ENCODE data around the gene CHD1.

Gene CHD1

GRCh38 chr5:98827588-98828284, 101.1 kb downstream of the CHD1 start:
- TF ChIP-seq EZH2phosphoT487 (IDR thresholded peaks at IDR 0.05; ENCODE audit: low read length): no peak
- TF ChIP-seq, protein P1, sequence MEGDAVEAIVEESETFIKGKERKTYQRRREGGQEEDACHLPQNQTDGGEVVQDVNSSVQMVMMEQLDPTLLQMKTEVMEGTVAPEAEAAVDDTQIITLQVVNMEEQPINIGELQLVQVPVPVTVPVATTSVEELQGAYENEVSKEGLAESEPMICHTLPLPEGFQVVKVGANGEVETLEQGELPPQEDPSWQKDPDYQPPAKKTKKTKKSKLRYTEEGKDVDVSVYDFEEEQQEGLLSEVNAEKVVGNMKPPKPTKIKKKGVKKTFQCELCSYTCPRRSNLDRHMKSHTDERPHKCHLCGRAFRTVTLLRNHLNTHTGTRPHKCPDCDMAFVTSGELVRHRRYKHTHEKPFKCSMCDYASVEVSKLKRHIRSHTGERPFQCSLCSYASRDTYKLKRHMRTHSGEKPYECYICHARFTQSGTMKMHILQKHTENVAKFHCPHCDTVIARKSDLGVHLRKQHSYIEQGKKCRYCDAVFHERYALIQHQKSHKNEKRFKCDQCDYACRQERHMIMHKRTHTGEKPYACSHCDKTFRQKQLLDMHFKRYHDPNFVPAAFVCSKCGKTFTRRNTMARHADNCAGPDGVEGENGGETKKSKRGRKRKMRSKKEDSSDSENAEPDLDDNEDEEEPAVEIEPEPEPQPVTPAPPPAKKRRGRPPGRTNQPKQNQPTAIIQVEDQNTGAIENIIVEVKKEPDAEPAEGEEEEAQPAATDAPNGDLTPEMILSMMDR (IDR thresholded peaks at IDR 0.05; ENCODE audit: low read length): no peak
- no peak for TF ChIP-seq EZH2 (optimal IDR thresholded peaks at IDR 0.05; ENCODE audit: low read depth, low read length)
- H2AFZ ChIP-seq (ENCODE audit: low read length): no peak overlapping the region
- no peak overlapping the region for H3K9ac ChIP-seq (ENCODE audit: low read length)
- no peak overlapping the region for H3K27ac ChIP-seq (ENCODE audit: low read length)
- H3K4me2 ChIP-seq (ENCODE audit: low read depth, low read length): no peak overlapping the region
- no peak overlapping the region for H3K4me3 ChIP-seq (ENCODE audit: low read length)
- no peaks in the 10 kb centered on the region for H3K4me1 ChIP-seq (ENCODE audit: low read length)
- no peaks in the 10 kb centered on the region for H3F3A ChIP-seq (ENCODE audit: insufficient read depth, low read length)
- no peaks in the 10 kb centered on the region for H3K27me3 ChIP-seq (replicated peaks; ENCODE audit: insufficient read depth, low read length)
- H3K9me3 ChIP-seq (replicated peaks; ENCODE audit: insufficient read depth, low read length): no peaks in the 10 kb centered on the region
- no peaks in the 10 kb centered on the region for H3K36me3 ChIP-seq (replicated peaks; ENCODE audit: insufficient read depth, low read length)
- no peaks in the 10 kb centered on the region for H3K79me2 ChIP-seq (ENCODE audit: low read length)
- no peaks in the 10 kb centered on the region for H4K20me1 ChIP-seq (ENCODE audit: insufficient read depth, low read length)
- DNase-seq: no peak
- H3K9me2 ChIP-seq (replicated peaks; ENCODE audit: insufficient read depth, low read length): no peaks in the 10 kb centered on the region

- DNase-seq: peak; percentile 15
- no peak overlapping the region for H3K27ac ChIP-seq (ENCODE audit: low read length)
- H3K79me2 ChIP-seq (ENCODE audit: low read length): no peaks in the 10 kb centered on the region
- H3K36me3 ChIP-seq (replicated peaks; ENCODE audit: insufficient read depth, low read length): no peaks in the 10 kb centered on the region
- no peak overlapping the region for H3K4me3 ChIP-seq (ENCODE audit: low read length)
- H2AFZ ChIP-seq (ENCODE audit: low read length): no peak overlapping the region
- no peaks in the 10 kb centered on the region for H4K20me1 ChIP-seq (ENCODE audit: insufficient read depth, low read length)
- H3K27me3 ChIP-seq (replicated peaks; ENCODE audit: insufficient read depth, low read length): no peaks in the 10 kb centered on the region
- H3K4me2 ChIP-seq (ENCODE audit: low read depth, low read length): no peak overlapping the region
- H3K9ac ChIP-seq (ENCODE audit: low read length): no peak overlapping the region
- TF ChIP-seq, protein P1 (IDR thresholded peaks at IDR 0.05; ENCODE audit: low read length): peak; percentile 38
- TF ChIP-seq EZH2phosphoT487 (IDR thresholded peaks at IDR 0.05; ENCODE audit: low read length) (no peak), EZH2 (optimal IDR thresholded peaks at IDR 0.05; ENCODE audit: low read depth, low read length) (no peak)
- no peaks in the 10 kb centered on the region for H3F3A ChIP-seq (ENCODE audit: insufficient read depth, low read length)
- no peaks in the 10 kb centered on the region for H3K4me1 ChIP-seq (ENCODE audit: low read length)
- no peaks in the 10 kb centered on the region for H3K9me3 ChIP-seq (replicated peaks; ENCODE audit: insufficient read depth, low read length)
- no peaks in the 10 kb centered on the region for H3K9me2 ChIP-seq (replicated peaks; ENCODE audit: insufficient read depth, low read length)
Observed at GRCh38 chr5:98827161-98827560, 101.6 kb downstream of the CHD1 start.

- TF ChIP-seq, protein P1 (IDR thresholded peaks at IDR 0.05; ENCODE audit: low read length): no peak
- TF ChIP-seq EZH2phosphoT487 (IDR thresholded peaks at IDR 0.05; ENCODE audit: low read length): no peak
- no peak for TF ChIP-seq EZH2 (optimal IDR thresholded peaks at IDR 0.05; ENCODE audit: low read depth, low read length)
- H3K4me1 ChIP-seq (ENCODE audit: low read length): no peaks in the 10 kb centered on the region
- H3K9me3 ChIP-seq (replicated peaks; ENCODE audit: insufficient read depth, low read length): no peaks in the 10 kb centered on the region
- no peaks in the 10 kb centered on the region for H3K9me2 ChIP-seq (replicated peaks; ENCODE audit: insufficient read depth, low read length)
- no peak overlapping the region for H3K4me3 ChIP-seq (ENCODE audit: low read length)
- no peak for DNase-seq
- H2AFZ ChIP-seq (ENCODE audit: low read length): no peak overlapping the region
- no peaks in the 10 kb centered on the region for H4K20me1 ChIP-seq (ENCODE audit: insufficient read depth, low read length)
- H3K4me2 ChIP-seq (ENCODE audit: low read depth, low read length): no peak overlapping the region
- H3K9ac ChIP-seq (ENCODE audit: low read length): no peak overlapping the region
- H3K36me3 ChIP-seq (replicated peaks; ENCODE audit: insufficient read depth, low read length): no peaks in the 10 kb centered on the region
- H3K79me2 ChIP-seq (ENCODE audit: low read length): no peaks in the 10 kb centered on the region
- H3F3A ChIP-seq (ENCODE audit: insufficient read depth, low read length): no peaks in the 10 kb centered on the region
- no peak overlapping the region for H3K27ac ChIP-seq (ENCODE audit: low read length)
- no peaks in the 10 kb centered on the region for H3K27me3 ChIP-seq (replicated peaks; ENCODE audit: insufficient read depth, low read length)
Observed at GRCh38 chr5:98825582-98826375, 103.0 kb downstream of the CHD1 start.

All from MM.1S (cell line).